ENCODE measurements around the gene PNPLA3. TPM values are rescaled to one million over a fixed set of nuclear protein-coding genes. Genes with fewer than 3 reads are reported as not detected.

PNPLA3 gene
- total RNA-seq, 2 donors from 2014 or later, result 0.14 to 0.28 TPM

GRCh38 chr22:43974028-43974545 lies 50.5 kb downstream of the PNPLA3 start:
- intact Hi-C loops (cut with DNase I), result no loop called here

GRCh38 chr22:43975041-43975440 lies 51.4 kb downstream of the PNPLA3 start:
- Histone ChIP-seq H3K9me3 (no peaks in the 10 kb centered on the region), H3K4me3 (no peak overlapping the region), H3K4me1 (replicated peaks) (no peaks in the 10 kb centered on the region), H3K27me3 (replicated peaks; ENCODE audit: insufficient read depth) (no peaks in the 10 kb centered on the region), H3K27ac (no peak overlapping the region), H3K36me3 (peaks cover 7 to 15% of the 10 kb centered on the region in 2 donors)
- 68% methylated on average over 4 of the region's 4 CpGs for WGBS
- TF ChIP-seq POLR2A (IDR thresholded peaks at IDR 0.05) (no peak), CTCF (IDR thresholded peaks at IDR 0.05) (no peak), POLR2AphosphoS5 (IDR thresholded peaks at IDR 0.05) (no peak)
- intact Hi-C loops (cut with DNase I), result no loop called here
- DNase-seq (ENCODE audit: low spot score), result no peak

More at GRCh38 chr22:43974028-43974545, 50.5 kb downstream of the PNPLA3 start:
- H3K4me3 ChIP-seq, result no peak overlapping the region
- DNase-seq (ENCODE audit: low spot score), result no peak
- no peaks in the 10 kb centered on the region for H3K4me1 ChIP-seq (replicated peaks)
- 92% methylated on average over 19 of the region's 19 CpGs for WGBS
- no peak overlapping the region for H3K27ac ChIP-seq
- H3K9me3 ChIP-seq, result no peaks in the 10 kb centered on the region
- peaks cover 7 to 15% of the 10 kb centered on the region in 2 donors for H3K36me3 ChIP-seq
- H3K27me3 ChIP-seq (replicated peaks; ENCODE audit: insufficient read depth), result no peaks in the 10 kb centered on the region
- TF ChIP-seq POLR2AphosphoS5 (IDR thresholded peaks at IDR 0.05), result no peak
- no peak for TF ChIP-seq POLR2A (IDR thresholded peaks at IDR 0.05)
- no peak for TF ChIP-seq CTCF (IDR thresholded peaks at IDR 0.05)

- Histone ChIP-seq H3K27ac (no peak overlapping the region), H3K36me3 (peaks cover 7 to 15% of the 10 kb centered on the region in 2 donors), H3K27me3 (replicated peaks; ENCODE audit: insufficient read depth) (no peaks in the 10 kb centered on the region), H3K4me3 (no peak overlapping the region), H3K9me3 (no peaks in the 10 kb centered on the region), H3K4me1 (replicated peaks) (no peaks in the 10 kb centered on the region)
- DNase-seq (ENCODE audit: low spot score), result no peak
- no peak for TF ChIP-seq POLR2AphosphoS5 (IDR thresholded peaks at IDR 0.05)
- no peak for TF ChIP-seq POLR2A (IDR thresholded peaks at IDR 0.05)
- 84% methylated on average over 19 of the region's 19 CpGs for whole genome bisulfite sequencing
- intact Hi-C loops (cut with DNase I), result no loop called here
Observed at GRCh38 chr22:43976861-43977795, 53.5 kb downstream of the PNPLA3 start.

GRCh38 chr22:43978558-43978957 lies 55.0 kb downstream of the PNPLA3 start:
- TF ChIP-seq CTCF (IDR thresholded peaks at IDR 0.05) (no peak), POLR2AphosphoS5 (IDR thresholded peaks at IDR 0.05) (no peak), POLR2A (IDR thresholded peaks at IDR 0.05) (no peak)
- no peaks in the 10 kb centered on the region for H3K27me3 ChIP-seq (replicated peaks; ENCODE audit: insufficient read depth)
- H3K4me1 ChIP-seq (replicated peaks), result no peaks in the 10 kb centered on the region
- WGBS, result 94% methylated on average over 4 of the region's 4 CpGs
- H3K4me3 ChIP-seq, result no peak overlapping the region
- peaks cover 10 to 15% of the 10 kb centered on the region in 2 donors for H3K36me3 ChIP-seq
- intact Hi-C loops (cut with DNase I), result no loop called here
- H3K9me3 ChIP-seq, result no peaks in the 10 kb centered on the region
- DNase-seq (ENCODE audit: low spot score), result no peak
- H3K27ac ChIP-seq, result no peak overlapping the region

GRCh38 chr22:43980579-43980978 lies 57.0 kb downstream of the PNPLA3 start:
- intact Hi-C loops (cut with DNase I), result no loop called here
- H3K4me3 ChIP-seq, result no peak overlapping the region
- H3K9me3 ChIP-seq, result no peaks in the 10 kb centered on the region
- H3K27ac ChIP-seq, result no peak overlapping the region
- no peaks in the 10 kb centered on the region for H3K27me3 ChIP-seq (replicated peaks; ENCODE audit: insufficient read depth)
- WGBS, result over 99% methylated on average over 7 of the region's 7 CpGs
- DNase-seq (ENCODE audit: low spot score), result no peak
- TF ChIP-seq POLR2AphosphoS5 (IDR thresholded peaks at IDR 0.05), result no peak
- no peak for TF ChIP-seq CTCF (IDR thresholded peaks at IDR 0.05)
- TF ChIP-seq POLR2A (IDR thresholded peaks at IDR 0.05), result no peak
- H3K36me3 ChIP-seq, result peaks cover 6 to 7% of the 10 kb centered on the region in 2 donors
- no peaks in the 10 kb centered on the region for H3K4me1 ChIP-seq (replicated peaks)
